GM19043 (cell line): ENCODE measurements around the gene PDE9A.

Experiments used
- ATAC-seq: cut with Tn5 transposase; IDR thresholded peaks from one replicate; pipeline ENCODE4 v1.9.1; 2021; ENCODE audit warnings: low read depth; ENCODE audit not compliant: unreplicated experiment

PDE9A gene

DNA sequence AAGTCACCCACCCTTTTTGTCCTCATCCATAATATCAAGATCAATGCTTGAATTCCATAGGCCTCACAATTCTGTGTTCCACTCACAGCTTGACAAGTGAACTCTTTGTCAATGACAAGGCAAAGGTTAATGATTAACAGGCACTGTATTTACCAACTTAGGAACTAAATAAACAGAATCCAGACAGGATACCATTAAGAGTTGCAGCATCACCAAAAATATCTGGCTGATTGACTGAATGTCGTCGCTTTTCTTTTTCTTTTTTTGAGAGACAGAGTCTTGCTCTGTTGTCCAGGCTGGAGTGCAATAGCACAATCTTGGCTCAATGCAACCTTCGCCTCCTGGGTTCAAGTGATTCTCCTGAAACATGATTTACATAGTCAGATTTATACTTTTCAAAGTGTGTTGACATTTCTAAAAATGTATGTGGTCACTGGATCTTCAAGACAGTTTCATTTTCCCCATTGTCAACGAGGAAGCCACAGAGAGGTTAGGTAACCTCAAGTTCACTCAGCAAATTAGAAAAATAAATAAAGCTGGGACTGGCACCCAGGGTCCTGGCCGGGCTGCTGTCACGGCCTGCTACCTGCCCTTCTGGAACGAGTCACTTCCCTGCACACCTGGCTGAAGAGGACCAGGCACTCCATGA is 81.0 kb downstream of the PDE9A start:
- no peak for ATAC-seq

GRCh38 chr21:42735061-42735460 is 81.6 kb downstream of the PDE9A start:
- no peak for ATAC-seq

GRCh38 chr21:42735944-42736343 is 82.5 kb downstream of the PDE9A start:
- ATAC-seq: no peak

DNA sequence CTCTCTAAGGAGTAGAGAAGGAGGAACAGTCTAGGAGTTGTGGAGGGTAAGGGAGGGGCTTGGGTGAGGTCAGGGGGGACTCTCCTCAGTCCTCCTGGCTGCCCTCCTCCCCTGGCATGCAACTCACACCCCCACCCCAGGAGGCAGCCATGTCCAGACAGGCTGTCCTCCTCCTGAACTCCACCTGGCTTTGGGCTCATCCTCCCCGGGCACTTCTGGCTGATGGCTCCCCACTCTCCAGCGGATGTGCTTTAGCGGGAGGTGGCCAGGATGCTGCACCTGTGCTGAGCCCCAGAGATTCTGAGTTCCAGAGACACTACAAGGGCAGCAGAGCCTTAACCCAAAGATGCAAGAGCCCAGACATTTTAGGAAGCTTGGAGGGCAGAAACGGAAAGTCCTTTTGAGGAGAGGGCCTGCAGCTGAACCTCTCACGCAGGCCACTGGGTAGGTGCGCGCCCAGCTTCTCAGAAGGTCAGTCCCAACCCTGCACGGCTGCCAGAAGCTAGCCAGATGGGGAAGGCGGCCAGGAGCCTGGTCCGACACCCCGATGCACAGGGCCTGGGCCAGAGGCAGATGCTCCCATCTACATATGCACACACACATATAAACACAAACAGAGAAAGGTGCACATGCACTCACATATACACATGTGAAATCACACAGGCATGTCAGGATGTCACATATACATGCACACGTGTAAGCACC is 83.4 kb downstream of the PDE9A start:
- no peak for ATAC-seq

GRCh38 chr21:42737951-42738590 is 84.7 kb downstream of the PDE9A start:
- ATAC-seq: no peak

DNA sequence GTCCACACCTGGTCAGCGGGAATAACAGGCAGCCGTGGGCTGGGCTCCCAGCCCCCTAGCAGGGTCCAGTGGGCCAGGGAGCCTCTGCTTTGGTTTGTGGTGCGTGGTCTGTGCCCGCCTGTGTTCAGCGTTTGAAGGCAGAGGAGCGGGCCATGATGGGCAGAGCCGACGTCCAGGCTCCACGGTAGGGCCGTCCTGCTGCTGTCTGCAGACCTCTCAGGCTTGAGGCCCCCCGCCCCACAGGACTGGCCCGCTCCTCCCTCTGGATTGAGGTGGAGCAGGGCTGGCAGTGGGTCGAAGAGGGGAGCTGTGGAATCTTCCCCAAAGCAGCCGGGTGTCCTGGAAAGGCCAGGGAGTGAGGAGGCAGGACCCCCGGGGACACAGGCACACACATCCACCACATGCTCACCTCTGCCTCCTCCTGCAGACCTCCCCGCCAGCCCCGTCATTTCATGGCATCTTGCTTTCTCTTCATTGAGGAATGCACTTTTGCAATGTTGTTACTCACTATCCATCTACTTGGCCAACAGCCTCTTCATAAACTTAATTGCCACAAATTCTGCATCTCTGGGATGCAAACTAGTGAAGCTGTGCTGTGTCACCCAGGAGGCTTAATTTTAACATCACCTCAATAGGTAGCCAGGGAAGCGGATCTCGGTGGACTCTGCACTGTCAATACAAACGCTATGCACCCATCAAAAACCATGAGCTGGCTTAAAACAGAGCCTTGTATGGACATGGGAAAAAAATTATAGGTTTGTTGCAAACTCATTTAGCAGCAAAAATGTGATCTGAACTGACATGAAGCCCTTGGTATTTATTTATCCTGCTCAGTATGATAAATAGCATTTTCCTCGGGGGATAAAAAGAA is 85.9 kb downstream of the PDE9A start:
- ATAC-seq: no peak

DNA sequence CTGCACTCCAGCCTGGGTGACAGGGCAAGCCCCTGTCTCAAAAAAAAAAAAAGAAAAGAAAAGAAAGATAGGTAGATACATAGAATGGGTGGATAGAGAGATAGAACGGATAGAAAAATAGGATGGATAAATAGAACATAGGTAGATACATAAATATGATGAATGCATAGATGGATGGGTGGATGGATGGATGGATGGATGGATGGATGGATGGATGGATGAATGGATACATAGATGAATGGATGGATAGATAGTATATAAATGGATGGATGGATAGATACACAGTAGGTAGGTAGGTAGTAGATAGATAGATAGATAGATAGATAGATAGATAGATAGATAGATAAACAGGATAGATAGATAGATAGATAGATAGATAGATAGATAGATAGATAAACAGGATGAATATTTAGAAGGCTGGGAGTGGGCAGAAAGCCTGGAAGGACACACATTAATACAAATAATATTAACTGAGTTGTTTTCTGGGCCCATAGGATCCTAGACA is 87.0 kb downstream of the PDE9A start:
- ATAC-seq: no peak

DNA sequence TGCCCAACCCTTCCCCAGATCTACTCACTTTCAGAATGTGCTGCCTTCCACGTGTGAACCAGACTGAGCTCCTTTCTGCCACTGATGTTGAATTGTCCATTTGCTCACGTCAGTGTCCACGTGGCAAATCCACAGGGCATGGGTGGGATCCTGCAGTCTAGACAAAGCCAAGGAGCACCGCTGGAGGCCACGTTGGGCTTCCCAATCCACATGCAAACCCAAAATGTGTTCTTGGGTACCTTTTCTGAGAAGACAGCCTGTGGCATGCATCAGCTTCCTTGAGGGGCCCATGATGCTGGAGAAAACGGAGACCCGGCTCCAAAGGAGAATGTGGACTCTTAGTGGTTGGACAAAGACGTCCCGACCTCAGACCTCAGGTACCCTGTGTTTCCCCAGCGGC is 87.6 kb downstream of the PDE9A start:
- no peak for ATAC-seq

DNA sequence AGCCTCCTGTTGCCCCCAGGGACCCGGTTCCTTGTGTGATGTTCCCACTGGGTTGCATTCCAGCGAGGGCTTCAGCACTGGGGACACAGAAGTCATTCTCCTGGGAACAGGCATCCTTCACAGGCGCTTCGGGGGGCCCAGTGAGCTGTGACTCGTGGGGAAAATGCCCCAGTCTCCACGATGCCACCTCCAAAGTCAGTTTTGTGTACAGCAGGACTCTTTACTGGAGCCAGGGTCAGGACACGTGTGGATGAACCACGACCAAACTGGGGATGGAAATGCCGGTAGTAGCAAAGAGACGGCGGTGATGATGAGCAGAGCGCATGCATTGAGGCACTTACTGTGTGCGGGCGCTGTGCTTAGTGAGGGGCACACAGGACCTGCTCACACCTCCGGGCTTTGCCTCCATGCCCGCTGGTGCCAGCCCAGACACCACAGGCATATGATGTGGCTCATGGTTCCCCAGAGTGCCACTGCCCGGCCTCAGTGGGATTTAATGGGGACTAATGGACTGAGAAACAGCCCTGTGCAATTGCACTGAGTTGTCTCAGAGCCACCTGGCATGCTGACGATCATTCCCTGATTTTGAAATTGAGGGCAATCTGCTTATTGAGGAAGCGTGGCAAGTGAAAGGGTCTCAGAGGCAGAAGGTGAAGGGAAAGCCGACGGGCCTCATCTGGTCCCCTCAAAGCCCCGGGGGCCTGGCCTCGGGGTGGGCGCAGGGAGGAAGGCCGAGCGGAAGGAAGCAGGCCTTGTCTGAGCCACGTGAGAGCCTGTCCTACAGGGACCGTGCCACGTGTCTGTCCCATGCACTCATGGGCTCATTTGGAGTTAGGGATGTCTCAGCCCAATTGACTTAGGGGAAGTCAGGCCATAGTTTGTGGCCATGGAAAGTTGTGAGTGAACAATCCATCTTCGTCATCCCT is 91.4 kb downstream of the PDE9A start:
- no peak for ATAC-seq

GRCh38 chr21:42745511-42746239 is 92.3 kb downstream of the PDE9A start:
- ATAC-seq: no peak

DNA sequence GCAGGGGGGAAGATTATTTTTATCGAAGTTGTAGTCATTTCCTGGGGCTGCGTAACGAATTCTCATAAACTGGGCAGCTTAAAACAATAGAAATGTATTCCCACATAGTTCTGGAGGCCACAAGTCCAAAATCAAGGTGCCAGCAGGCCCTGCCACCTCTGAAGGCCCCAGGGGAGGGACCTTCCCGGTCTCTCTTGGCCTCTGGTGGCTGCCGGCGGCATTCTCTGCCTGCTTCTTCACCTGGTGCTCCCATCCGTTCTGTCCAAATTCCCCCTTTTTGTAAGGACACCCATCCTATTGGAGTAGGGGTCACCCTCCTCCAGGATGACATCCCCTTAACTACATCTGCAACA is 92.8 kb downstream of the PDE9A start:
- ATAC-seq: no peak

DNA sequence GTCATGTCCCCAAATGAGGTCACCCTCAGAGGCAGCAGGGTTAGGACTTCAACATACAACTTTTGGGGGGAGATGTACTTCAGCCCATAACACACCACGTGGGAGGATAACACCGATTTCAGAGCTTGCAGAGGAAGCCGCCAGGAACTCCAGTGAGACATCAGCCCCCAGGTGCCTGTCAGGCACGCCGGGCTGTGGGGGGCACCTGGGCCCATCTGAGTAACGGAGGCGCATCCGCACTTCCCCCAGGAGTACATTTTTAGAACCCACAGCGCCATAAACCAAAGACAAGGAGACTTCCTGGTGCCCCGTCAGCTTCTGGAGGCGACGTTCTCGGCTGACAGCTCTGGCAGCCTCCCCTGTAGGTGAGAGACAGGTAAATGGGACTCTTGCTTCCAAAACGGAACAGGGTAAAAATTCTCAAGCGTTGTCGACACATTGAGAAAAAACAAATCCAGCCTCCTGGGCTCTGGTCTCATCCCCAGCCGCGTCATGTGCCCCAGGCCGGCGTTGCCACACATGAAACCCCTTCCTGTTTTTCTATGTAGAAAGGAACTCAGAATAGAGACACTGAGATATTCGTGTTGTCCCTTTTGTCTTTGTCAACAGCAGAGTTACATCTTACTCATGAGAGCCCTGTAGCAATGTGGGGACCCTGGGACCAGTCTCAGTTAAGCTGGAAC is 93.3 kb downstream of the PDE9A start:
- no peak for ATAC-seq

DNA sequence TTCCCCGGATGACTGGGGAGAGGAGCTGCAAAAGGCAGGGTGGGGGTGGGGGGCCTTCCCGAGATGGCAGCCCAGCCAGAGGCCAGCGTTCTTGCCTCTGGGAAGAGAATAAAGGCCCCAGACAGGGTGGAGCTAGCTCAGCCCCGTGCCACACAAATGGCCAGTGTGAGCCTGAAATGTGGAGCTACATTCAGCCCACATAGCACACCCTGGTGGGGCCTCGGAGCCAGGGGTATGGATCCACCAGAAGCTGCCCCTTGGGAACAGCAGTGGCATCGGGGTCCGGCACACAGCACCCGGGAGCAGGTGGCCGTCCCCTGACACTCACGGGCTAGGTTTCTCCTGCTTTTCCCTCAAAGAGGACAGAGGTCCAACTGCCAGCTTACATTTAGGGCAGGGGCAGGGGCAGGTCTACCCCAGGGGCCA is 93.9 kb downstream of the PDE9A start:
- no peak for ATAC-seq

- ATAC-seq: no peak
Measured at GRCh38 chr21:42747746-42748351, 94.4 kb downstream of the PDE9A start.

DNA sequence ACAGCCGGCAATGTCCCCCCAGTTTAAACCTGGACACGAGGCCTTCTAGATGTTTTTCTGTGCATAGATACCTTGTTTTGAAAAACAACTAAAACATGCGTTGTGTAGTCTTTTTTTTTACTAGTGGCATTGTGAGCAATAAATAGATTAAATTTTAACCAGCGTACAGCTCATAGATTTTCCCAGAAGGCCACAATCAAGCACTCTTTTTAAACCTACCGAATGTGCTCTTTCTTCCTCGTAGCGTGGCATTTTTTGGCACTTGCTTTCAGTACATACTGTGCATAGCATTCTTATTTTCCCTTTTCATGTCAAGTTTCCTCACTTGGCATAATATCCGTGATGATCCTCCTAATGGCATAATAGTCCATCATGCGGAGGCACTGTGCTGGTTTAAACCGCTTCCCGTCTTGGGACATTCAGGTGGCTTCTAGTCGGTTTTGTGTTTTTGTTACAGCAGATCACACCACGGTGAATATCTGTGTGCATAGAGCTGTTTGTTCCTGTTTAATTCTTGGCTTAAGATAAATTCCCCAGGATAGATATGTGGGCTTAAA is 95.3 kb downstream of the PDE9A start:
- no peak for ATAC-seq

DNA sequence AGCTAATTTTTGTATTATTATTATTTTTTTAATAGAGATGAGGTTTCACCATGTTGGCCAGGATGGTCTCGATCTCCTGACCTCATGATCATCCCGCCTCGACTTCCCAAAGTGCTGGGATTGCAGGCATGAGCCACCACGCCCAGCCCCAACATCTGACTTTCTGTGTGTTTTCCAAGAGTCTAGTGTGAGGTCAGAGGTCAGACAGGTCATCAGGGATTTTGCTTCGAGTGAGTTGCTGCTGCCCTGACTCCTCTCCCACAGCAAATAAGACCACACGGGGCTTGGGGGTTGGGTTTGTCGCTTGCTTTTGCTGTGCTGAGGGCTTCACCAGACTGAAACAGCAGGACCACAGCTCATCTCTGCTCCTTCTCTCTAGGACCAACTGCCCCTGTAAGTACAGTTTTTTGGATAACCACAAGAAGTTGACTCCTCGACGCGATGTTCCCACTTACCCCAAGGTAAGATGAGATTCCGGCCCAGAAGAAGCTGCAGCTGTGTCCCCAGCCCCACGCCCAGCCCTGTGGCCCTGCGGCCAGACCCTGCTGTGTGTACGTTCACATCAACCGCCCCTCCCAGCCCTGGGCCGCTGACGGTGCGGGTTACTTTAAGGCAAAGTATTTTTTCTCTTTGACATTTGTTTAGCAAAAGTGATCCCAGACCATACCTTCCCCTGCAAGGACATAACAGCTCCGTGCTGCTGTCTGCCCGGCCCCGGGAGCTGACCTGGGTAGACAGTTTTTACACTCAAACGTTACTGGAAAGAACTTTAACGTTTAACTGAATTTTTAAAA is 97.5 kb downstream of the PDE9A start:
- ATAC-seq: no peak

GRCh38 chr21:42751866-42752265 is 98.4 kb downstream of the PDE9A start:
- no peak for ATAC-seq
